ENCODE results near the gene SERPINA4.
"Not testable (repeated sequence)": the region's sequence is repeated elsewhere in the genome, so short reads cannot be mapped to it uniquely, and the experiment has no call there.

Gene SERPINA4

GRCh38 chr14:94588311-94588710 is 27.1 kb downstream of the SERPINA4 start:
- DNase-seq (ENCODE audit: low read depth in 1 of 2, low spot score in 1 of 2) = no peak

GRCh38 chr14:94591073-94591472 is 29.8 kb downstream of the SERPINA4 start:
- DNase-seq (ENCODE audit: low read depth in 1 of 2, low spot score in 1 of 2) = no peak

GRCh38 chr14:94591871-94592270 is 30.6 kb downstream of the SERPINA4 start:
- no peak for DNase-seq (ENCODE audit: low read depth in 1 of 2, low spot score in 1 of 2)

GRCh38 chr14:94592457-94592856 is 31.2 kb downstream of the SERPINA4 start:
- DNase-seq (ENCODE audit: low read depth in 1 of 2, low spot score in 1 of 2) = no peak

GRCh38 chr14:94593376-94593748 is 32.1 kb downstream of the SERPINA4 start:
- no peak for DNase-seq (ENCODE audit: low read depth in 1 of 2, low spot score in 1 of 2)

- no peak for DNase-seq (ENCODE audit: low read depth in 1 of 2, low spot score in 1 of 2)
Observed at GRCh38 chr14:94593749-94594431, 32.6 kb downstream of the SERPINA4 start.

- DNase-seq (ENCODE audit: low read depth in 1 of 2, low spot score in 1 of 2) = no peak
Observed at GRCh38 chr14:94594441-94594840, 33.2 kb downstream of the SERPINA4 start.

GRCh38 chr14:94595912-94596311 is 34.7 kb downstream of the SERPINA4 start:
- DNase-seq (ENCODE audit: low read depth in 1 of 2, low spot score in 1 of 2) = no peak

- DNase-seq (ENCODE audit: low read depth in 1 of 2, low spot score in 1 of 2) = no peak
Observed at GRCh38 chr14:94596361-94596760, 35.1 kb downstream of the SERPINA4 start.

- no peak for DNase-seq (ENCODE audit: low read depth in 1 of 2, low spot score in 1 of 2)
Observed at GRCh38 chr14:94597788-94598187, 36.5 kb downstream of the SERPINA4 start.

GRCh38 chr14:94598506-94598815 is 37.2 kb downstream of the SERPINA4 start:
- DNase-seq (ENCODE audit: low read depth in 1 of 2, low spot score in 1 of 2) = no peak

- no peak for DNase-seq (ENCODE audit: low read depth in 1 of 2, low spot score in 1 of 2)
Observed at GRCh38 chr14:94598816-94599655, 37.8 kb downstream of the SERPINA4 start.

- DNase-seq (ENCODE audit: low read depth in 1 of 2, low spot score in 1 of 2) = no peak
Observed at GRCh38 chr14:94599656-94600004, 38.4 kb downstream of the SERPINA4 start.

GRCh38 chr14:94600148-94600545 is 38.9 kb downstream of the SERPINA4 start:
- DNase-seq (ENCODE audit: low read depth in 1 of 2, low spot score in 1 of 2) = no peak

GRCh38 chr14:94601884-94602391 is 40.7 kb downstream of the SERPINA4 start:
- no peak for DNase-seq (ENCODE audit: low read depth in 1 of 2, low spot score in 1 of 2)

GRCh38 chr14:94602722-94603121 is 41.5 kb downstream of the SERPINA4 start:
- no peak for DNase-seq (ENCODE audit: low read depth in 1 of 2, low spot score in 1 of 2)

- DNase-seq (ENCODE audit: low read depth in 1 of 2, low spot score in 1 of 2) = no peak
Observed at GRCh38 chr14:94605361-94605760, 44.1 kb downstream of the SERPINA4 start.

GRCh38 chr14:94608966-94609365 is 47.7 kb downstream of the SERPINA4 start:
- not testable (repeated sequence) for DNase-seq (ENCODE audit: low read depth in 1 of 2, low spot score in 1 of 2)

- no peak for DNase-seq (ENCODE audit: low read depth in 1 of 2, low spot score in 1 of 2)
Observed at GRCh38 chr14:94611179-94611578, 49.9 kb downstream of the SERPINA4 start.

GRCh38 chr14:94612174-94612573 is 50.9 kb downstream of the SERPINA4 start, which contains the start of gene SERPINA3:
Gene SERPINA3, plus strand, starts transcription at chr14:94612391. Its CDS starts 2,051 bp downstream, at chr14:94614442.
- no peak for DNase-seq (ENCODE audit: low read depth in 1 of 2, low spot score in 1 of 2)

GRCh38 chr14:94612580-94613554 is 51.6 kb downstream of the SERPINA4 start:
- DNase-seq (ENCODE audit: low read depth in 1 of 2, low spot score in 1 of 2) = no peak

All from activated CD4-positive, alpha-beta T cell treated with anti-CD3 and anti-CD28 coated beads, Interleukin-2, amount 50 U/mL, for 24 hours (primary cell).